Cardiac fibroblast (primary cell): ENCODE data around the gene LSM3.
A peak's percentile ranks its signal among the peaks of the same experiment; 100 is the strongest.

ENCODE experiments used
- DNase-seq, 2 donors: peaks; one replicate each; pipeline versions ENCODE4 v3.0.0 to v3.0.0-alpha.2; 2010; ENCODE audit warnings: low read depth in 2 of 2
- H3K4me3 ChIP-seq, 2 donors: replicated peaks in 1 of 2; 1 replicate in 1 of 2; 2 replicates in 1 of 2; pipeline ENCODE4 v1.5.1; 2011; ENCODE audit warnings: low read depth in 2 of 2, low read length in 2 of 2, mild to moderate bottlenecking in 2 of 2, moderate library complexity in 1 of 2
- TF ChIP-seq, protein P1 (sequence below): IDR thresholded peaks from one replicate; pipeline ENCODE4 v1.5.1; 2011; ENCODE audit warnings: low read depth, mild to moderate bottlenecking, low read length, inconsistent platforms

LSM3 gene

DNA sequence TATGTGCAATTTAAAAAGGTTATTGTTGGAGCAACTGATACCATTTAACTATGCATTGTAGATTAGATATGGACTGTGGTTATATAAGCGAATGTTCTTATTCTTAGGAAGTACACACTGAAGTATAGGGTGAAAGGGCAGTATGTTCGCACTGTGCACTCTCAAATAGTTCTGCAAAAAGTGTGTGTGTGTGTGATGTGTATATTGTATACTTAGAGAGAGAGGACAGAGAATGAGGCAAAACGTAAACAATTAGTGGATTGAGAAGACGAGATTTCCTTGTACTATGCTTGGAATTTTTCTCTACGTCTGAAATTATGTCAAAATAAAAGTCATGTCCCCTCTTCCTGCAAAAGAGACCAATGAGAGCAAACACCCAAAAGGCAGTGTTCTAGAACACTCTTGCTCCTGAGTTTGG is 30.4 kb downstream of the LSM3 start:
- H3K4me3 ChIP-seq: no peak overlapping the region
- TF ChIP-seq, protein P1, sequence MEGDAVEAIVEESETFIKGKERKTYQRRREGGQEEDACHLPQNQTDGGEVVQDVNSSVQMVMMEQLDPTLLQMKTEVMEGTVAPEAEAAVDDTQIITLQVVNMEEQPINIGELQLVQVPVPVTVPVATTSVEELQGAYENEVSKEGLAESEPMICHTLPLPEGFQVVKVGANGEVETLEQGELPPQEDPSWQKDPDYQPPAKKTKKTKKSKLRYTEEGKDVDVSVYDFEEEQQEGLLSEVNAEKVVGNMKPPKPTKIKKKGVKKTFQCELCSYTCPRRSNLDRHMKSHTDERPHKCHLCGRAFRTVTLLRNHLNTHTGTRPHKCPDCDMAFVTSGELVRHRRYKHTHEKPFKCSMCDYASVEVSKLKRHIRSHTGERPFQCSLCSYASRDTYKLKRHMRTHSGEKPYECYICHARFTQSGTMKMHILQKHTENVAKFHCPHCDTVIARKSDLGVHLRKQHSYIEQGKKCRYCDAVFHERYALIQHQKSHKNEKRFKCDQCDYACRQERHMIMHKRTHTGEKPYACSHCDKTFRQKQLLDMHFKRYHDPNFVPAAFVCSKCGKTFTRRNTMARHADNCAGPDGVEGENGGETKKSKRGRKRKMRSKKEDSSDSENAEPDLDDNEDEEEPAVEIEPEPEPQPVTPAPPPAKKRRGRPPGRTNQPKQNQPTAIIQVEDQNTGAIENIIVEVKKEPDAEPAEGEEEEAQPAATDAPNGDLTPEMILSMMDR: no peak
- peak in 1 of 2 donors; percentile 57 for DNase-seq

DNA sequence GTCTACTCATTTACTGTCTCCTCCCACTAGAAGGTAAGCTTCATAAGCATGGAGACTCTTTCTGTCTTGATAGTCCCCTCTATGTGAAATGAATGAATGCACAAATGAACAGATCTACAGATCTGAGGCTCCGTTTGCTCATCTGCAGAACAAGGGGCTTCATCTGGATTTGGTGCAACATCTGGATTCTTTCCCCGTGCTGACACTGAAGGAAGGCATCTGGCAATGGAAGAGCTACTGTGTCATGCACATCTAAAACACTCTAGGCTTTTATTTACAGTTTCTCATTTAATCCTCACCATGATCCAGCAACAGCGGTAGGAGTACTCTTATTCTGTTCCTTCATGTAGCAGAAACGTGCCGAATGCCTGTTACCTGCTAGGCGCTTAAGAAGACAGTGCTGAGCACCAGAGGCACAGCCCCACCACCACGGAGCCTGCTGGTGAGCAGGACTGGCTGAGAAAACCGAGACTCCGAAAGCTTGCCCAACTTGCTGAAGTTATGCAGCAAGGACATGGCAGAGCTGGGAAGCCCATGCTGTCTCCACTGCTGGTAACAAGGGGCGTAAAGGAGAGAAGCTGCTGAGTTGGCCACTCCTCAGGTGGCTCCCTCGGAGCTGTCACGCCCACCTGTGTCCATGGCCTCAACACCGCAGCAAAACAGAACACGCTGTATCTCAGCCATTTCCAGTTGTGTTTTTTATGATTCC is 31.1 kb downstream of the LSM3 start:
- TF ChIP-seq, protein P1: no peak
- no peak for DNase-seq
- no peak overlapping the region for H3K4me3 ChIP-seq

DNA sequence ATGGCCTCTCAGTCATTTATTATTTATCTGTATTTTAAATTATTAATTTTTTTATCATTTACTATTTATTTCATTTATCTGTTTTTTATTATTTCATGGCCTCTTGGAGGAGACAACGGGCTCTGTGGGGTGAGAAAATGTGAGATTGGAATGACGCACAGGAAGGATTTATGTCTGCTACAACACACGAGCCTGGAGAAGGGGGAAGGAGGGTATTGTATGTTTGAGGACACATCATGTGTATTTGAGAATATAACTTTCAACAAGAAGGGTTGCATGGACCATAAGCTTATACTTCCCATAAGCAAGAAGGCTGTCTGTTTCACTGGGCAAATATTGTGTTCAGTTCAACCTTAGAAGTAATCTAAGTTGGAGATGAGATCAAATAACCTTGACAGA is 31.7 kb downstream of the LSM3 start:
- DNase-seq: no peak
- TF ChIP-seq, protein P1: no peak

DNA sequence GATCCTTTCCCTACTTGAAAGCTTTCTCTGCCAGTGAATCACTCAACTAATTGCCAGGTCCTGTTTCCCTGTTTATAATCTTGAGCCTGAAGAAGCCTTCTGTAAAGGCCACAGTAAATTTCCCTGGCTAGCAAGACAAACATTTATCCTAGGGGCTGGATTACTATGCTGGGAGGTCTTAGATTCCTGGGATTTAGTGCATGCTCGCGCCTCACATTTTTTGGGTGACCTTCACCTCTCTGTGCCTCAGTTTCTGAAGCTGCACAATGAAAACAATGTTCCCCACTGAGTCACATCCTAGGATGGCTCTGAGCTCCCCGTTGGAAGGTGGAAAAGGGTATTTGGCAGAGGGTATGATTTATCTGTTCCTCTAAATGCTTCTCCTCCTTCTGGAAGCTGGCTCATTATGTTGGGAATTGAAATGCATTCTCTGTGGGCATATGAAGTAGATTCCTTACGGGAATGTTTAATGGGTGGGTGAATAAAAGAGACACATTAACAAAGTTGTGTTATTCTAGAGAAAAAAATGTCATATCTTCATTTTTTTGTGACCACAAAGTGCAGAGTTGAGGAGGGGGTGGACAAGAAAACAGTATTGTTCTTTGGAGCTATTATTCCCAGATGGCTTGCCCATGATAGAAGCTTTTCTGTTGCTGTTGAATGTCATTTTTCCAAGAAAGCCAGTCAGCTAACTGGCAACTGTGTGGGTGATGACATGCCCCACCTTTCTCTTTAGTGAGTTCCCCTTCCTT is 32.4 kb downstream of the LSM3 start:
- DNase-seq: peak in 1 of 2 donors; percentile 57
- TF ChIP-seq, protein P1: no peak
- no peak overlapping the region for H3K4me3 ChIP-seq

More for the DNA sequence above, 31.7 kb downstream of the LSM3 start:
- H3K4me3 ChIP-seq: no peak overlapping the region

DNA sequence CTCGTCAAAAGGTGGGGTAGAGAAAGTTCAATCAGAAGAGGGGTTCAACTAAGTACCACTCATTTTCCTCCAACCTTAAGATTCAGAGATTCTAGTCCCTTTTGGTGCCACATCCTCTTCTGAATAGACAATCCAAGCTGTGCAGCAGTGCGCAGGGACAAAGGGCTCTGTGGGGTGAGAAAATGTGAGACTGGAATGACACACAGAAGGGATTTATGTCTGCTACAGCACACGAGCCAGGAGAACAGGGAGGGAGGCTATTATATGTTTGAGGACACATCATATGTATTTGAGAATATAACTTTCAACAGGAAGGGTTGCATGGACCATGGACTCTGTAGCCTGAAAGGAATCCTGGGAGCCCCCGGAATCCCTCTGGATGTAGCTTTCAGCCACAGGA is 33.0 kb downstream of the LSM3 start:
- TF ChIP-seq, protein P1: no peak
- no peak overlapping the region for H3K4me3 ChIP-seq
- no peak for DNase-seq

DNA sequence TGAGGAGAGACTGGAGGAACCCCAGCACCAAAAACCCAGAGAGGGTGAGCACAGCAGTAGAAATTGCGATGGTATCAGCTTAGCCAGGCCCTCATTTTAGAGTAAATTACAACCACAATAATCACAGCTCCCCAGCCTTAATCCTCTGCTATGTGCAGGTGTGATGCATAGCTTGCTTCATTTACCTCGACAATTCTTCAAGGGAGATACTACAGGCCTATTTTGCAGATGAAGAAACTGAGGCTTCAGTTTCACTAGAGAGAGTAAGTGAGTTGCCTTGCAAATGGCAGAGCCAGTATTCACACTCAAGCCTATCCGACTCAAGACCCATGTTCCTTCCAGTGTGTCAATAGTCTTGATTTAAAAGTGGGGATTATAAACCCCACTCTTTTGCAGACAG is 33.4 kb downstream of the LSM3 start:
- H3K4me3 ChIP-seq: no peak overlapping the region
- TF ChIP-seq, protein P1: no peak
- no peak for DNase-seq
